GM19328 (cell line): Measurements from ENCODE around the gene RAP1GDS1.
A peak's percentile ranks its signal among the peaks of the same experiment; 100 is the strongest.

Experiments
- ATAC-seq: cut with Tn5 transposase; IDR thresholded peaks from one replicate; pipeline ENCODE4 v1.9.1; 2021; ENCODE audit warnings: mild to moderate bottlenecking, moderate library complexity; ENCODE audit not compliant: unreplicated experiment

RAP1GDS1 gene

GRCh38 chr4:98260579-98261404 lies at the start of gene RAP1GDS1:
Gene RAP1GDS1 (plus strand): TSS chr4:98261384. CDS start chr4:98261566, 182 bp downstream.
- peak; percentile 92 for ATAC-seq

- no peak for ATAC-seq
These were observed 38.9 kb upstream of the RAP1GDS1 start for GRCh38 chr4:98222306-98222705.

GRCh38 chr4:98226396-98226795 lies 34.8 kb upstream of the RAP1GDS1 start:
- ATAC-seq, result no peak

- no peak for ATAC-seq
These were observed 30.2 kb upstream of the RAP1GDS1 start for GRCh38 chr4:98230961-98231360.

- no peak for ATAC-seq
These were observed 29.0 kb upstream of the RAP1GDS1 start for GRCh38 chr4:98232202-98232601.

- no peak for ATAC-seq
These were observed 24.0 kb upstream of the RAP1GDS1 start for GRCh38 chr4:98237204-98237603.

GRCh38 chr4:98242063-98242462 lies 19.1 kb upstream of the RAP1GDS1 start:
- no peak for ATAC-seq

- ATAC-seq, result no peak
These were observed 18.6 kb upstream of the RAP1GDS1 start for GRCh38 chr4:98242538-98242937.

GRCh38 chr4:98245226-98245625 lies 16.0 kb upstream of the RAP1GDS1 start:
- ATAC-seq, result no peak

GRCh38 chr4:98248934-98249333 lies 12.2 kb upstream of the RAP1GDS1 start:
- no peak for ATAC-seq

GRCh38 chr4:98249831-98250230 lies 11.4 kb upstream of the RAP1GDS1 start:
- no peak for ATAC-seq

- no peak for ATAC-seq
These were observed 7.7 kb upstream of the RAP1GDS1 start for GRCh38 chr4:98253499-98253898.

- peak; percentile 5 for ATAC-seq
These were observed 1.1 kb upstream of the RAP1GDS1 start for GRCh38 chr4:98260047-98260578.

GRCh38 chr4:98261405-98262291 lies 464 bp downstream of the RAP1GDS1 start:
- peak; percentile 7 for ATAC-seq

- no peak for ATAC-seq
These were observed 1.2 kb downstream of the RAP1GDS1 start for GRCh38 chr4:98262431-98262830.

GRCh38 chr4:98267498-98267897 lies 6.3 kb downstream of the RAP1GDS1 start:
- ATAC-seq, result no peak

GRCh38 chr4:98275145-98275544 lies 14.0 kb downstream of the RAP1GDS1 start:
- ATAC-seq, result no peak

GRCh38 chr4:98283219-98284189 lies 22.3 kb downstream of the RAP1GDS1 start:
- ATAC-seq, result no peak

- ATAC-seq, result no peak
These were observed 23.5 kb downstream of the RAP1GDS1 start for GRCh38 chr4:98284640-98285046.

GRCh38 chr4:98285676-98286075 lies 24.5 kb downstream of the RAP1GDS1 start:
- no peak for ATAC-seq
